GM23338 (cell line): ENCODE results near the gene TIMM10.

Experiments used
- CREB1 ChIP-seq: fragments of 250-450 bp; sonication (Bioruptor Pico); IDR thresholded peaks from 2 replicates; pipeline ENCODE4 v1.5.0; 2020; ENCODE audit warnings: low read depth, mild to moderate bottlenecking, moderate library complexity
- EZH2 ChIP-seq: fragments of 200-600 bp; sonication (generic); IDR thresholded peaks from one replicate; pipeline ENCODE4 v1.8.0; 2017; ENCODE audit warnings: antibody characterized with exemption, mild to moderate bottlenecking, low read depth; ENCODE audit not compliant: unreplicated experiment
- EZH2phosphoT487 ChIP-seq: fragments of 200-600 bp; sonication (generic); IDR thresholded peaks from one replicate; pipeline ENCODE4 v1.8.1; 2018; ENCODE audit warnings: antibody characterized with exemption; ENCODE audit not compliant: unreplicated experiment
- POLR2AphosphoS5 ChIP-seq: IDR thresholded peaks from 2 replicates; pipeline ENCODE4 v1.6.1; 2016; ENCODE audit warnings: antibody characterized with exemption, low read depth
- ZNF331 ChIP-seq: fragments of 250-450 bp; sonication (Bioruptor Pico); IDR thresholded peaks from 2 replicates; pipeline ENCODE4 v1.5.0; 2020; ENCODE audit warnings: low read depth, mild to moderate bottlenecking, moderate library complexity
- TF ChIP-seq, protein P1 (sequence below), 2 experiments: fragments of 200-600 bp in 1 of 2; sonication (generic) in 1 of 2; conservative IDR thresholded peaks; 2 replicates each; pipeline versions ENCODE4 v1.5.1 to v1.6.1; 2016 to 2017; ENCODE audit warnings: antibody characterized with exemption in 2 of 2, low read depth in 2 of 2, mild to moderate bottlenecking in 2 of 2, moderate library complexity in 1 of 2

DNA sequence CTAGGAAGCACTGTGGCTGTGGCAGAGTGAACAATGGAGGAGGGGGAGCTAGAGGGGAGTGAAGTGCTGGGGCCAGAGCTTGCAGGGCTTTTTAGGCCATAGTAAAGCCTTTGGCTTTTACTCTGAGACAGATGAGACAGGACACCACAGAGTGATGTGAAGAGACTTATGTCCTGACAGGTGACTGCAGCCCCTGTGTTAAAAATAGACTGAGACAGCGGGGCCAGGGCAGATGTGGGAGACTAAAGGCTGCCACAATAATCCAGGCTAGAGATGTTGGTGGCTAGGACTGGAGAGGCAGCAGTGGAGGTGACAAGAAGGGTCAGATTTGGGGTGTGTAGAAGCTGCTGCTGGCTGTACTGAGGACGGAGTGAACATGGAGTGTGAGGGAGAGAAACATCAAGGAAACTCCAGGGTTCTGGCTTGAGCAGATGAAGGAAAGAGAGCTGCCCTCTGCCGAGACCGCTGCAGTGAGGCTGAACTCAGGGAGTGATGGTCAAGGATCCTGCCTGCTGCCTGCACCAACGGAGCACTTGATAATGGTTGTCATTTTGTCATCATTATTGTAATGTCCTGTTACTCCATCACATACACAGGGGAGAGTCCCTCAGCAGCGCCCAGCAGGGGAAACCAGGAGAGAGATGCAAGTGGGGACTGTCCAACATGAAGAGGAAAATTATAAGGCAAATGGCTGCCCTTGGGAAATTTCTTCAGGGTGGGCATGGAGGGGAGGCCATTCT is 42.5 kb downstream of the TIMM10 start:
- TF ChIP-seq, protein P1, sequence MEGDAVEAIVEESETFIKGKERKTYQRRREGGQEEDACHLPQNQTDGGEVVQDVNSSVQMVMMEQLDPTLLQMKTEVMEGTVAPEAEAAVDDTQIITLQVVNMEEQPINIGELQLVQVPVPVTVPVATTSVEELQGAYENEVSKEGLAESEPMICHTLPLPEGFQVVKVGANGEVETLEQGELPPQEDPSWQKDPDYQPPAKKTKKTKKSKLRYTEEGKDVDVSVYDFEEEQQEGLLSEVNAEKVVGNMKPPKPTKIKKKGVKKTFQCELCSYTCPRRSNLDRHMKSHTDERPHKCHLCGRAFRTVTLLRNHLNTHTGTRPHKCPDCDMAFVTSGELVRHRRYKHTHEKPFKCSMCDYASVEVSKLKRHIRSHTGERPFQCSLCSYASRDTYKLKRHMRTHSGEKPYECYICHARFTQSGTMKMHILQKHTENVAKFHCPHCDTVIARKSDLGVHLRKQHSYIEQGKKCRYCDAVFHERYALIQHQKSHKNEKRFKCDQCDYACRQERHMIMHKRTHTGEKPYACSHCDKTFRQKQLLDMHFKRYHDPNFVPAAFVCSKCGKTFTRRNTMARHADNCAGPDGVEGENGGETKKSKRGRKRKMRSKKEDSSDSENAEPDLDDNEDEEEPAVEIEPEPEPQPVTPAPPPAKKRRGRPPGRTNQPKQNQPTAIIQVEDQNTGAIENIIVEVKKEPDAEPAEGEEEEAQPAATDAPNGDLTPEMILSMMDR (conservative IDR thresholded peaks at IDR 0.05; ENCODE audit: low read depth in 2 of 2): no peak
- TF ChIP-seq EZH2phosphoT487 (no peak), EZH2 (no peak), ZNF331 (no peak), POLR2AphosphoS5 (no peak), CREB1 (no peak)
